IPS-18c (cell line): ENCODE results near the gene GGN.
A peak's percentile ranks its signal among the peaks of the same experiment; 100 is the strongest.

Experiments
- H3K4me3 ChIP-seq: 2 replicates; pipeline ENCODE4 v1.7.0; 2013; ENCODE audit warnings: low read depth, mild to moderate bottlenecking, low read length, moderate library complexity; ENCODE audit not compliant: insufficient read depth
- H3K9me3 ChIP-seq: one replicate; pipeline ENCODE4 v1.6.1; 2013; ENCODE audit warnings: mild to moderate bottlenecking, low read length, moderate library complexity; ENCODE audit not compliant: control insufficient read depth, insufficient read depth

The GGN gene

DNA sequence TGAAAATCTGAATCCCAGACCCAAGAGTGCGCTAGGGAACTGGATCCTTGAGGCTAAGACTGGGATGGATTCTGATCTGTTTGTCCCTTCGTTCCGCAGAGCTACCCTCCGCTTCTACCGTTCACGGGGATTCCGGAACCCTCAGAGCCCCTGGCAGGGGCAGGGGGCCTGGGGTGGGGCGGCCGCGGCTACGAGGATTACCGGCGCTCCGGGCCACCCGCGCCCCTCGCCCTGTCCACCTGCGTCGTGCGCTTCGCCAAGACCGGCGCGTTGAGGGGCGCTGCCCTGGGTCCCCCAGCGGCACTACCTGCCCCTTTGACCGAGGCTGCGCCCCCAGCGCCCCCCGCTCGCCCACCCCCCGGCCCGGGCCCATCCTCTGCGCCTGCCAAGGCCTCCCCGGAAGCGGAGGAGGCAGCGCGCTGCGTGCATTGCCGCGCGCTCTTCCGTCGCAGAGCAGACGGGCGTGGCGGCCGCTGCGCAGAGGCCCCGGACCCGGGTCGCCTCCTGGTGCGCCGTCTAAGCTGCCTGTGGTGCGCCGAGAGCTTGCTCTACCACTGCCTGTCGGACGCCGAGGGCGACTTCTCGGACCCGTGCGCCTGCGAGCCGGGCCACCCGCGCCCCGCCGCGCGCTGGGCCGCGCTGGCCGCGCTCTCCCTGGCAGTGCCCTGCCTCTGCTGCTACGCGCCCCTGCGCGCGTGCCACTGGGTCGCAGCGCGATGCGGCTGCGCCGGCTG, 7.7 kb upstream of the GGN start:
- Histone ChIP-seq H3K4me3 (peak overlapping the region; percentile 40; the same call in 1 of the 2 replicates), H3K9me3 (no peaks in the 10 kb centered on the region)

DNA sequence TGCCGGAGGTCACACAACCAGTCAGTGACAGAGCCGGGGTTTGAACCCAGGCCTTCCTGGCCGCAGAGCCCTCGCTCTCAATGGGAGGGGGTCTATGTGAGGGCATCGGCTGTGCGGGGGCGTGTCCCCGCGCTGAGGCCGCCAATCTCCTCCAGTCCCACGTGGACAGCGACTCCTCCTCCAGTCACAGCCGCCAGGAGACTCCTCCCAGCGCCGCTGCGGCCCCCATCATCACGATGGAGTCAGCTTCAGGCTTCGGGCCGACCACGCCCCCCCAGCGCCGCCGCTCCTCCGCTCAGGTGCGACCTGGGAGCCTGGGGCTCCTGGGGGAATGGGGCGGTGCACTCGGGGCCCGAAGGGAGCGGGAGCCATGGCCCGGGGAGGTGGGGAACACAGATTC, 6.7 kb upstream of the GGN start:
- Histone ChIP-seq H3K4me3 (peak overlapping the region; percentile 40; the same call in 1 of the 2 replicates), H3K9me3 (no peaks in the 10 kb centered on the region)

DNA sequence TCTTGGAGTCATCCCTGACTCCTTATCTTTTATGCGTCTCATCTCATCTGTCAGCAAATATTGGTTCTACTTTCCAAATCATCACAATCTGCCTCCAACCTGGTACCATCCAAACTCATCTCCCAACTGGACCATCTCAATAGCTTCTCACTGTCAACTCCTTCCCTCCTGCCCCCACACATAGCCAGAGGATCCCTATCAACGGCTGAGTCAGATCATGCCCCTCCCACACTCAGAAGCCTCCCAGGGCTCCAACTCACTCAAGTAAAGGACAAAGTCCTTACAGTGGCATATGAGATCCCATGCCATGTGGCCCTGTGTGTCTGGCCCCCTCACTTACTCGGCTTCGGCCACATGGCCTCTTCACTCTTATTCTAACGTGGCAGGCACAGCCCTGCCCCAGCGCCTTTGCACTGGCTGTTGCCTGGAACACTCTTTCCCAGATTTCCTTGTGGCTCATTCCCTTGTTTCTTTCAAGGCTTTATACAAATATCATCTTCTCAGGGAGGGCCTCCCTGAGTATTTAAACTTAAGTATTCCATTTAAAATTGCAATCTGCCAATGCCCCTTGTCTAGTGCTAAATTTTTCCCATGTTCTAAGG, 5.0 kb upstream of the GGN start:
- Histone ChIP-seq H3K4me3 (peak overlapping the region; percentile 3; the same call in 1 of the 2 replicates), H3K9me3 (no peaks in the 10 kb centered on the region)

DNA sequence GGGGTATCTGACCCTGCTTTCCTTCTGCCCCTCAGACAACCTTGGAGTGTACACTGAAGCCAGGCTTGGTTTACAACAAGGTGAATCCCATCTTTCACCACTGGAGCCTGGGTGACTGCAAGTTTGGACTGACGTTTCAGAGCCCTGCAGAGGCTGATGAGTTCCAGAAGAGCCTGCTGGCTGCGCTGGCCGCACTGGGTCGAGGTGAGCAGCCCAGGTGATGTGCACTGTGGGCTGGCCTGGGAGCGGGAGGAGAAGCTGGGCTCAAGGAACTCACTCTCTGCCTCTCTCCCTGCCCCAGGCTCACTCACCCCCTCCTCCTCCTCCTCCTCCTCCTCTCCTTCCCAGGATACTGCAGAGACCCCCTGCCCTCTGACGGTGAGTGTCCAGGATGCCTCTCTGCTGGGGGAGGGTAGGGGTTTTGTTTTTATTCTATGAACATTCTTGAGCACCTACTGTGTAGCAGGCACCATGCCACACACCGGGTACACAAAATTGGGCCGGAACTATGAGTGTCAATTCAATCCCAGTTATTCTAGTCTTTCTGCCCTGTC, 4.2 kb upstream of the GGN start:
- H3K4me3 ChIP-seq = no peak overlapping the region
- H3K9me3 ChIP-seq = no peaks in the 10 kb centered on the region

DNA sequence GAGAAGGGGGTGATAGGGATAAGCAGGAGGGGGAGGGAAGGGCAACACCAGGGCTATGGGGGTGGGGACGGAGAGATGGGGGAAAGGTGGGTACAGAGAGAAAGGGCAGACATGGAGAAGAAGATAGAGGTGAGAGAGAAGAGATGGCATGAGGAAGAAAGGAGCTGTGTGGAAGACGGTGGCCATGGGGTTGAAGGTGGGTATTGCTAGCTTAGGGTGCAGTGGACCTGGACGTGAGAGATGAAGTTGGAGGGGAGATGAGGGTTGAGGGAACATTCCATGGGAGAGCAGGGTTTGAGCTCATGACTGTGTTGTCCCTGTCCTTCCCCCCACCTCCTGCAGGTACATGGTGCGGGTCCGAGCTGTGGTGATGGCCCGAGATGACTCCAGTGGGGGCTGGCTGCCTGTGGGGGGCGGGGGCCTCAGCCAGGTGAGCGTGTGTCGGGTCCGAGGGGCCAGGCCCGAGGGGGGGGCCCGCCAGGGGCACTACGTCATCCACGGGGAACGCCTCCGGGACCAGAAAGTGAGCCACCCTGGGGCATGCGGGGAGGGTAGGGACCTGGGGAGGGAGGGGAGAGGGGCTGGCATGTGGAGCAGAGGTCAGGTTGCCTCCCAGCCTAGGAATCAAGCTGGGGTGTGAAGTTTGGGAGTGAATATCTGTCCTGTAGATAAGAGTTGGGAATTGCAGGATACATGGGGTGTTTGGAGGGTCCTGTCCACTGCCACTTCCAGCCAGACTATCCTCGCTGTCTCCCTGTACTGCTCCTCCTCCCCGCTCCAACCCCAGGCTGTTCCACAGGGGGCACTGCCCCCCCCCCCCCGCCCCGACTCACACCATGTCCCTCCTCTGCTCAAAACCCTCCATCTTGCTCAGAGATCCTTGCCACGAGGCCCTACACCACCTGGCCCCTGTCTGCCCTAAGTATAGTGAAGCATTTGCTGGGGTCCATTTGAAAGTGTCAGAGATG, 2.4 kb upstream of the GGN start:
- Histone ChIP-seq H3K4me3 (peak overlapping the region; percentile 87), H3K9me3 (no peaks in the 10 kb centered on the region)

DNA sequence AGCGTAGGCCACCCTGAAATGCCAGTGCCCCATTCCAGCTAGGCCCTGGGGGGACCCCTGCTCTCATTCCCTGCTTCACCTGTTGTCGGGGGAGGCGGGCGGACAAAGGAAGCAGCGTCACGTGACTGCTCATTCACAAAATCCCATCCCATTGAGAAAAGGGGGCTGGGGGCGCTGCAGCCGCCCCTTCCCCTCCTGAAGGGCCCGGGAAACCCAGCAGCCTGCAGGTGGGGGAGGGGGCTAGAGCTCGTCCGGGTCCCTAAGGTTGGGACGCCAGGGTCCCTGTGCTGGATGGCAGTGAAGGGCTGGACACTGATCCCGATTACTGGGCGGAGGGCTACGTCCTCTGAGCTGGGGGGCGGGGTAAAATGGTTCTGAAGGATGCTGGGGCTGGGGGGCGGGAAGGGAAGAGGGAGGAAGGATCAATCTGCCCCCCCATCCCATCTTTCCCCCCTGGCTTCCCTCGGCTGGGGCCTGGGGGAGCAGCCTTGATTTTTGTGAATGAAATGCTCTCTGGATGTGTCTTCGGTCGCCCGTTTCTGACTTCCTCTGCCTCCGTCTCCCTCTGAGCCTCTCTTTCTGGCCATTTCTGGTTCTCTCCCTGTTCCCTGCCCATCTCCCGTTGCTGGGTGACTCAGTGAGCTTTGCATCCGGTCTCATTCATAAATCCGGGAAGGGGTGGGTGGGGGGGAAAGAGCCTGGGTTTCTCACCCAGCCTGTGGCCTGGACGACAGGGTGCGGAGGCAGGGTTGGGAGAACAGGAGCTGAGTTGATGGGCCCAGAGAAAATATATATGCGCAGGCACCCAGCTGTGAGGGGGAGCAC, 1.5 kb upstream of the GGN start:
- Histone ChIP-seq H3K4me3 (peak overlapping the region; percentile 87), H3K9me3 (no peaks in the 10 kb centered on the region)

DNA sequence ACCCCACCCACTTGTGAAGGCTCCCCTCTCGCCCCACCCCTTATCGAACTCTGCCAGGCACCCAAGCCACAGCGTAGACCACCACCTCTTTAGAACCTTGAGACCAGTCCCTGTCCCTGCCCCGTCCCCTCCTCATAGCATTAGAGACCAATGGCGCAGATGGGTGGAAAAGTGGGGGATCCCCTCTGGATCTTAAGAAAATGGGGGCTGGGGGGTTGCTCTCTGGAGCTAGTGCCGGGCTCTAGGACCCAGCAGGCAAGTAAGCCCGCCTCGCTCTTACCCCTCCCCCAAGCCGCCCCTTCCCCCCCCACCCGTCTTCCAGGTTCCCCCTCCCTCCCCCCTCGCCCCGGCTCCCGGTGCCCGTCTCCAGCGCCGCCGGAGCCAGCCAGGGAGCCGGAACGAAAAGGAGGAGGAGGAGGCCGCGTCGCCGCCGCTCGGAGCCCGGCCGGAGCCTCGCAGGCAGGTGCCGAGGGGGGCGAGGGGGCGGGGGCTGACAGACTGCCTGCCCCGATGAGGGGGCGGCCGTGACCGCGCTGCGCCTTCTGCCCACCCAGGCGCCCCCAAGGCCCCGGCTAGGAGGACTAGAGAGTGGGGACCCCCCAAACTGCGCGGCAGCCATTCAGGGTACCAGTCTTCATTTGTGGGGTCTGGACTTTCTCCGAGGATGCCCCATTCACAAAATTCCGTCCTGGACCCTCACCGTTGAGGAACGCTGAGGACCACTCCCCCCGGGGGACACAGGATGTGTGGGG, 691 bp upstream of the GGN start, which contains the start of gene SPRED3:
SPRED3 (plus strand) TSS at position 349 of the 752 bp plus-strand sequence. CDS start 1,606 bp downstream, outside the sequence.
- H3K9me3 ChIP-seq = no peaks in the 10 kb centered on the region
- peak within 1 kb of the TSS; percentile 87 for H3K4me3 ChIP-seq

DNA sequence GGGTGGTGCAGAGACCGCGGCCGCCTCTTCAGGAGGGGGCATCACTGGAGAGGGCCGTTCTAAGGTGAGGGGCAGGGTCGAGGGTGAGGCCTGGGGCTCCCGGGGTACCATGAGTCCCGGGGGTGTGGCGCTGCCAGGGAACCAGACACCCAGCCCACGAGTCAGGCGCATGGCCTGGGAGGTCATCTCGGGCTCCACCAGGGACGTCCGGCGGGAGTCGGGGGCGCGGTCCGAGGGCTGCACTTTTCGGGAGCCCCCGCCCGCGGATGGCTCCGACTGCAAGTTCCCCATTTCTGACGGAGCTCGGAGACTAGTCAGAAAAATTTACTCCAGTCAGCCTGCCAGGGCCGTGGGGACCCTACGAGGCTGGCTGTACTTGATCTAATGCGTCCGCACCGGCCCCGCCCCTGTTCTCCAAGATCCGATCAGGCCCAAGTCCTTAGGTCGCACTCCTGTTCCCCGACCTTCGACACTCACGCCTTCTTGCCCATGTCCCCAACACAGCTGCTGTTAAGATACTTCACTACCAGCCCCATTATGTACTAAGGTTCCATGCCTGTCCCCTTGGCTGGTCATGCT, 774 bp downstream of the GGN start:
- Histone ChIP-seq H3K9me3 (no peaks in the 10 kb centered on the region), H3K4me3 (peak overlapping the region; percentile 87)

DNA sequence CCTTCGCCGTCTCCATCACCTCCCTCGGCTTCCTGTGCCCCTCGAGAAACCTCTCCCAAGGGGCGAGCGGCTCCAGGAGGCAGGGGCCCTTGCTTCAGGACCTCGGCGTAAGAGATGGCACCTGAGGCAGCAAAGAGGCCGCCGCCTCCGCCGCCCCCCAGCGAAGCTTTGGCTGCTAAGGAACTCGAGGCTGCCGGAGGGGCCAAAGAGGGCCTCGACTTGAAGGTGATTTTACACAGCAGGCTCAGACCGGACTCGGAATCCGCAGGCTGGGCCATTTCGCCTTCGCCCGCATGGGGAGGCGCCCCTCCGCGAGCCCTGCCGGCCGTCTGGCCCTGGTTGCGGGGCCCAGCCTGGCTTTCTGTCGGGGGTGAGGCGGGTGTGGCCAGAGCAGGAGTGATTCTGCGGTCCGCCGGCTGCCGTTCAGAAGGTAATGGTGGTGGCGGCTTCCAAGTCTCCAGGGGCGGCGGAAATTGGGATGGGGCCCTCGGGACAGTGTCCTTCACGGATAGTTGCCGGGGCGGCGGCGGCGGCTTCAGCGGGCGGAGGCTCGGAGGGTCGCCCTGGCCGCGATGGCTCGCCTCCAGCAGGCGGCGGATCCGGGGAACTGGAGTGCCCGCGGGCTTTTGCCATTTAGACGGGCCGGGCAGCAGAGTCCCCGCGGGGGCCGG, 1.4 kb downstream of the GGN start:
- Histone ChIP-seq H3K4me3 (peak overlapping the region; percentile 87; the same call in 1 of the 2 replicates), H3K9me3 (no peaks in the 10 kb centered on the region)

DNA sequence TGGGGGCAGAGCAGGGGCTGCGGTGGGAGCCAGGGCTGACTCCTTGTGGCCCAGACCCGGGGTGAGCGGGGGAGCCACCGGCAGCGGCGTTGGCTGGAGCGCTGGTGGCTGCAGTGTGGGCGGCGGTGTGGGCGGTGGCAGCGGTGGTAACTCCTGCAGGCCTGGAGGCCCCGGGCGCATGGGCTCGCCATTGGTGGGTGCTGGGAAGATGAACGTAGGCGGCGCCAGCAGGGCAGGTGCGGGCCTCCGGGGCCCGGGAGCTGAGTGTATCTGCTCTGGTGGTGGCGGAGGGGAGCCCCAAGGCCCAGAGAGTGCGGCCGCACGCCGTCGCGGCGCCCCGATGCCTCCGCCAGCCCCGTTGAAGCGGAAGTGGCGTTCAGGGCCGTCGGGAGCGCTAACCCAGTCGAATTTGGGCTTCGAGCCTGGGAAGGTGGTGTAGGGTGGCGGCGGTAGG, 2.0 kb downstream of the GGN start:
- Histone ChIP-seq H3K9me3 (no peaks in the 10 kb centered on the region), H3K4me3 (peak overlapping the region; percentile 87; the same call in 1 of the 2 replicates)

DNA sequence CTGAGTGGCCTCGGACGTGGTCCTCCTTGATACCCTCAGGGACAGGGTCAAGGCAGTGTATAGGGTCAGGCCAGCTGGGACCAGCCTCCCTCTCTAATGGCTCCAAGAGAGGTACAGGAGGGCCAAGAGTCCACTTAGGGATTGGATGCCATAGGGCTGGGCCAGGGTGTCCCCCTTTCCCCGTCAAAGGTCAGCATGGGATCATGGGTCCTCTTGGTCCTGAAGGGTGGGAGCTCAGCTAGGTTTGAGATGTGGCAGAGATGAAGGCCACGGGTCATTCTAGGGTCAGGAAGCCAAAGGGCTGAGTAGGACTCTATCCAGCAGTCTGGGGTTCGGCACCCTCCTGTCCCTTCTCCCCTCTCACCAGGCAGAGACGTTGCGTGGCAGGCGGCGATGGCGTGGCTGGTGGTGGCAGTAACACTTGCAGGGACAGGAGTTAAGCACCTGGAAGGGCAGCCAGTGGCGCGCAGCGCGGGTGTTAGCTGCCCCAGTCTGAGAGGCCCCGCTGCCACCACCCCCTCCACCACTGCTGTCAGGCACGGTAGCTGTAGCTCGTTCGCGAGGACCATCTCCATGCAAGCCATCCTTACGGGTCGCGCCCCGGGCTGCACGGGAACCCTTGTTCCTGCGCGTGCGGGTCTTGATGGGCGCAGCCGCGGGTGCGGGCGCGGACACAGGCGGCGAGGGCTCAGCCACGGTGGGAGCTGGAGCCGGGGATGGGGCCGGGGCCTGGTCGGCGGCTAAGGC, 2.6 kb downstream of the GGN start:
- Histone ChIP-seq H3K4me3 (no peak overlapping the region; the same call in 1 of the 2 replicates), H3K9me3 (no peaks in the 10 kb centered on the region)

DNA sequence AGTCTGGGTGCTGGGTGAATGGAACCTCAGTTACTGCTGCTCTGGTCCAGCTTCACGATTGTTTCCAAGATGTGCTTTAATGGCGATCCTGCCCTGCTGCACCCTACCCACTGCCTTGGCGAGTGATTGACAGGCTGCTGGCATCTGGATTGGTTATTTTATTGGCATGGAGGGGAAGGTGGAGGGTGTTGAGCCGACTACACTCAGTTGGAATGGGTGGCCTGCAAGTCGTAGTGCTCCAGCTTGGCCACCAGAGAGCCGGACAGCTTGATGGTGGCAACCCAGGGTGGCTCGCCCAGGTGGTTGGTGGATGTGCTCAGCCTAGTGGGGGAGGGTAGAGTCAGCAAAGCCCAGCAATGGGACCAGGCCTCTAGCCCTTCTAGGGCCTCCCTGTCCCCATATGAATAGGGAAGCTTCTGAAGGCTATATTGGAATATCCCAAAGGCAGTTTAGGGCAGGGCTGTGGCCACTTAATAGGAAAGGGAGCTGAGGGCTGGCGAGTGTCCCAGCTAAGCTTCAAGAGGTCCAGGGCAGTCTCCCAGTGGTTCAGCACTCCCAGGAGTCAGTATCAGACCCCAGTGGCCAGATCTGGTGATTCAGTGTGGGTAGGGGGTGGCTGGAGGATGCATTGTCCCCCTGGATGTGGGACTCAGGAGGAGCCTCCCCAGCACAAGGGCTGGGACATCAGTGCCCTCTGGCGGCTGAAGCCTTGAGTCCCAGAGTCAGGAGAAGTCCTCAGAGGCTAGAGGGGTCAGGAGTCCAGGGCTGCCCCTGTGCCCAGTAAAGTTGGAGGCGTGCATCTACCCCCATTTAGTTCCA, 3.4 kb downstream of the GGN start:
- no peak overlapping the region for H3K4me3 ChIP-seq

DNA sequence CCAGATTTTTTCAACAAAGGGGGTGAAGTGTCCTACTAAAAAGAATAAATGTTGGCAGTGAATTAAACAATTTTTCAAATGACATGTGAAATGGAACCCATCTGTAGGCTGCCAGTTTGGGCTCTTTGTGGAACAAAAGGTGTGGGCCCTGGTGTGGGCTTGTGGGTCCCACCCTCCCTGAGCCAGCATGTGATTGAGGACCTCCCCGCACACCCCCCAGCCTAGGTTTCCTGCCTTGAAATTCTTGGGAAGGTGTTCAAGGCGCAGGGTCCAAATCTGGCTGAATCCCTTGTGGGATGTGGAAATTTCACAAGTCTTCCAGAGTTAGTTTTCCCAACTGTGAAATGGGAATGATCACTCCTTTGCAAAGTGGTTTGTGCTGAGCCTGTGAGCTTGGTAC, 4.1 kb downstream of the GGN start:
- Histone ChIP-seq H3K9me3 (no peaks in the 10 kb centered on the region), H3K4me3 (no peak overlapping the region)

More for the DNA sequence above, 3.4 kb downstream of the GGN start:
- H3K9me3 ChIP-seq = no peaks in the 10 kb centered on the region

DNA sequence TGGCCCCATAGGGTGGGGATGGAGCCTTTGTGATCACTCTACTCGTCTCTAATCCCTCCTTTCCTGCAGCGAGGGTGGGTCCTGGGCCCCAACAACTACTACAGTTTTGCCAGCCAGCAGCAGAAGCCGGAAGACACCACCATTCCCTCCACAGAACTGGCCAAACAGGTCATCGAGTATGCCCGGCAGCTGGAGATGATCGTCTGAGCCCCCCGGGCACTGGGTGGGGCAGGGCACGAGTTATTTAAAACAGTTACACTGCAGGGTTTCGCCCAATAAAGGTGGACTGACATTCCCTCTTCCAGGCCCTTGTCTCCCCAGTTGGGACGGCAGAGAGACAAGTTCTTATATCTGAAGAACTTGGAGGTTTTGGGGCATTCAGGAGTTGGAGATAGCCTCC, 4.7 kb downstream of the GGN start:
- H3K9me3 ChIP-seq = no peaks in the 10 kb centered on the region
- no peak overlapping the region for H3K4me3 ChIP-seq
